HG03521 (cell line): ENCODE measurements around the gene SLMAP.

Experiments used
- ATAC-seq: cut with Tn5 transposase; IDR thresholded peaks from one replicate; pipeline ENCODE4 v1.9.1; 2021; ENCODE audit warnings: mild to moderate bottlenecking, moderate library complexity; ENCODE audit not compliant: unreplicated experiment

Gene SLMAP

DNA sequence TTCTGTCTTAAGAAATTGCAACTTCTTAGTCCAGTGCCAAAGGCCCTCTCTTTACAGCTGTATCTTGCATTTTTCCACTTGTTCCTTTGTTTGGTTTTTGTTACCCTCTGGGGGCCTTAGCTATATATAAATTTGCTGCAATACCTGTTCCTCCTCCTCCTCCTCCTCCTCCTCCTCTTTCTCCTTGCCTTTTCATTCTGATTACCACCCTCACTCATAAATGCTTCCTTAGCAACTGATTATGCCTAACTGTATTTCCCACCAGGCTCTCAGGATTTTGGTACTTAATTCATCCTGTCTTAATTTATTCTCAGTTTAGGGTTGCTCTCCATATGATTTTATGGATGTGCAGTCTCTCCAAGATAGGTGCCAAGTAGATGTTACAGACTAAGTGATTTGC is 65.7 kb downstream of the SLMAP start:
- ATAC-seq = no peak

DNA sequence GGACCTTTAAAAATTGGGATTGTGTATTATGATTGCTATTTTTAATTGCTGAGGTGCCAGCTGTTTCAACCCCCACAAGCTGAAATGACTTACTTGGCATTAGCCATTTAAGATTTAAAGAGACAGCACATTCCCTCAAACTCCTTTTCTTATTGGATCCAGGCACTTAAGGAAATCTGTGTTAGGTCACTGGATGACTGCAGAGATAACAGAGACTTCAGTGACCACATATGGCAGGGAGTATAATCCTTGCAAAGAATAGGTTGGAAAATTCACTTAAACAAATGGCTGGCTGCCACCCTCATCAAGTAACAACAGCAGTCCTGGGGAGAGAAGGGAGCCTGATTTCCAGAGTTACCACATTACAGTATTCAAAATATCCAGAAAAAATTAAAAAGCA is 66.6 kb downstream of the SLMAP start:
- no peak for ATAC-seq

DNA sequence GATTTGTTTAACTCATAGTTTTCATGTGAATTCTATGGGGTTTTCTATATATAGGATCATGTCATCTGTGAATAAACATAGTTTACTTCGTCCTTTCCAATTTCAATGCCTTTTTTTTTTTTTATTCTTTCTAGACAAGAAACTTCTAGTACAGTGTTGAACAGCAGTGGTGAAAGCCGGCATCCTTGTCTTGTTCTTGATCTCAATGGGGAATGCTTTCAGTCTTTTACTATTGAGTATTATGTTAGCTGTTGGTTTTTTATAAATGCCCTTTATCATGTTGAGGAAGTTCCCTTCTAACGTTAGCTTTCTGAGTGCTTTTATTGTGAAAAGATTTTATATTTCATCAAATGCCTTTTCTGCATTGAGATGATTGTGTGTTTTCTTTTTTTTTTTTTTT is 69.0 kb downstream of the SLMAP start:
- no peak for ATAC-seq

DNA sequence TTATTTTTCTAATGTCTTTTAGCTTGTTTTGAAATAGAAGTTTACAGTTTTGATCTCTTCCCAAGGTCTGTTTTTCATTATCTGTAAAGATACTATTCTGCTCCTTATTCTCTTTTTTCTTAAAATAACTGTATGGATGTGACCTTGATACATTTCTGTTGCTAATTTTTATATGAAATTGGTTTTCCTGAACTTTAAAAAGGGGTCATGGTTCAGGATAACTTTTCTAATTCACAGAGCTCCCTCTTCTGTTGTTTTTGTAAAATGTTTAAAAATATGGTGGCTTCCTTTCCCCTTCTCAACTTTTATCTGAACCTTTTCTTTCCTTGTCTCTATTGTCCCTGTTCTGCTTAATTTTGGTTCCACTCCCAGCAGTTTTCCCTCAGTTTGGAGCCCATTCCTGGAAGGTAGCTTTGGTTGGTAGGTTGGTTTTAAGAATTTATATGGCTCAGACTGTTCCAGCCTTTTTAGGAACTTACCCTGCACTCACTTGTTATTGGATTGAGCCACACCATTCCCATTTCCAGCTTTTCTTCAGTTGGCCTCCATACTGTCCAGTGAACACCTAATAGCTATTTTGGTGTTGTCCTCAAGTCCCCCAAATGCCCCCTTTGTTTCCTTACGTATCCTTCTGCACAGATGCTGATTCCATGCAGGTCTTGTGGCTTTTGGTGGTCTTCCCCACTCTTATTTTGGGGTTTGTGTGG is 70.3 kb downstream of the SLMAP start:
- ATAC-seq = no peak

DNA sequence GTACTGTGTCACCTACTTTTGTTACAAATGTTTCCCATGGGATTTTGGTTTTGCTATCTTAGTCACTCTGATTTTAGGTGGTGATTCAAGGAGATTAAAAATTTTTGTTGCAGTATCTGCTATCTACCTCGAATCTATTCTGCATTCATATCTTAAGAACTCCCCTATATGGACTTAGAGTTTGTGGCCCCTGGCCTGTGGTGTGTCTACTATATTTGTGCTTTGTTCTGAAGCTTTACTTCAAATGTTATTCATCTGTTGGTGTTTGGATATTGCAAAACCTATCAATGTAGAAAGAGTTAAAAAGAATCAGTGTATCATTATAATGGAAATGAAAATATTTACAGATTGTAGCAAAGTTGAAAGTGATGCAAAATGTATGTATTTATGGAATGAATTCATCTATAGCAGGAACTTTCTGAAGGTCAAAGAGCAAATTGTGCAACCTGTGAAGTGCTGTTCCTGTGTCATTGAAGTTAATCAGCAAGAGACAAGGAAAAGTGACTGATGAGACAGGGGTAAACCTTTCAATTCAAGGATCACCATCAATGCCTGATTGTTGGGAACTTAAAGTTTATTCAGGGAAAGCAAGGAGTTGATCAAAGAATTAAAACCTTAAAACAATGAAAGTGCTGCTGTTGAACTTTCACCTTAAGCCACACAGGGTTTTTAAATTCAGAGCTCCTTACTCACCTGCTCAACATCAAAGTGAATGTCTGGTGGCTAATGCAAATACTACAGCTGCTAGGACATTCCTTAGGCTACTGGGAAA is 71.0 kb downstream of the SLMAP start:
- no peak for ATAC-seq

DNA sequence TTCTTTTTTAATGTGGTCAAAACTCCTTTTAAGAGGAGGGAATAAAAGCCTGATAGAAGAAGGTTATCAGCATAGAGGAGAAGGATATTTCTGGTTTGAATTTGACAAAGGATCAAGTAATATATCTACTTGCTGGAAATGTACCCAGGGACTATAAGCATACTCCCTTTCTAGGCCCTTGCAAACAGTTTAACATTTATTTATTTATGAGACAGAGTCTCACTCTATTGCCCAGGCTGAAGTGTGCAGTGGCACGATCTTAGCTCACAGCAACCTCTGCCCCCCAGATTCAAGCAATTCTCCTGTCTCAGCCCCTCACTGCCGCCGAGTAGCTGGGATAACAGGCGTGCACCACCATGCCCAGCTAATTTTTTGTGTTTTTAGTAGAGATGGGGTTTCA is 71.6 kb downstream of the SLMAP start:
- ATAC-seq = no peak

DNA sequence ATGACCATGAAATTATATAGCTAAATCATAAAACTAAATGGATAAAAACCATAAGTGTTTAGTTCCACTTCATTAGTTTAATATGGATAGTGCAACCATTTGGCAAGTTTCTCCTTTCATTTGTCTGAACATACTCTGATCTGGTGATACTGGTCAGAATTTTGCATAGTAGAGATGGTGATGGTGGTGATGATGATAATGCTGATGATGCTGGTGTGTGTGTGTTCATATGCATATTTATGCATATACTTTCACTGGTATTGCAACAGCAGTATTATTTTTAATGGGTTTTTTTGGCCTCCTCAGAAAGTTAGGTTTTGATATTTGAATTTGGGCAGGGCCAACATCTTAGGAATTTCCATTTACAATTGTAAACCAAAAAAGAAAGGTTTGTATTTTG is 76.4 kb downstream of the SLMAP start:
- ATAC-seq = no peak

DNA sequence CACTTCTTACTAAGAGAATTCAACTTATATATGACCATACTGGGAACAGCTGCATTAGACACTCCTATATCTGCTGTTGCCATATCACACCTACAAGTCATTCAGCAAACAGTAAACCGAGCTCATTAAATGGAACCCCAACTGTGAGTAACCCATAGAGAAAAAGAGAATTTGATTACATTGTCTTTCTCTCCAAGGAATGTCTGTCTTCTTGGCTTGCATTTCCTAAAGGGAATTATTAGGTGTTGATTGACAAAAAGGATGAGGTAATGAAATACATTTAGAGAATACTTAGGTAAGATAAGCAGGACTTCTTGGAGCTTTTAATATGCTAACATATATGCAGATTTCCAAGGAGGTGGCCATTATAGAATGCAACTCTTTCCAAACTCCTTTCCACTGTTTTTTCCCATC is 76.8 kb downstream of the SLMAP start:
- no peak for ATAC-seq

DNA sequence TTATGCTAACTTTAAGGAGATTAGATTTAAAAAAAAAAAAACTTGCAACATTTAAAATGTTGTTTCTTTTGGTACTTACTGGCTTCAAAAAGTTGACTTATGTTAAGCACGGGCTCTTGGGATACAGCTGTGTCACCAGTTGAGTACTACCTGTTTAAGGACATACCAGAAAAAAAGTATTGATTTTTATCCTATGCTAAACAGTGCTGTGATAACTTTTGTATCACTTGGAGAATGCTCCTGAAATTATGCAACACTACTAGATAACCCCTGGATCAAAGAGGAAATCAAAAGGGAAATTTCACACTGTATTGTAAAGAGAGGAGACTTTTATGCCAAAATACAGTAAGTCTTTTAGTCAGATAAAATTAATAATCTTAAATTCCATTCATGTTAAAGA is 77.7 kb downstream of the SLMAP start:
- ATAC-seq = no peak

DNA sequence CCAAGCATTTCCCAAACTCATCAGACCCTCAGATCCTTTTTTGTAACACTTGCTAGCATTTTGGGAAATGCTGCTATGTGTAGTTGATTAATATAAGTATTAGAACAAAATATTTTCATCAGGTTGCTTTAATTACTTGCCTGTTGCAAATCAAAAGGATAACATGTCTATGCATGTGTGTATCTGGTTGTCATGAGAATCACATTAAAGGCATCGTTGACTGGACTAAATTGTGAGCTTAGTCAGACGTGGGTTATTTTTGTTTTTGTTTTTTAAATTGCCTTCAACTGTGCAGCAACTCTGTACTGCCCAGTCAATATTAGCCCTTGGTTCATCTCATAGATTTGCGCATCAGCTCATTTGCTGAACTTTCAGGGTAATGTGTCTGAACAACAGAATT is 81.6 kb downstream of the SLMAP start:
- ATAC-seq = no peak

DNA sequence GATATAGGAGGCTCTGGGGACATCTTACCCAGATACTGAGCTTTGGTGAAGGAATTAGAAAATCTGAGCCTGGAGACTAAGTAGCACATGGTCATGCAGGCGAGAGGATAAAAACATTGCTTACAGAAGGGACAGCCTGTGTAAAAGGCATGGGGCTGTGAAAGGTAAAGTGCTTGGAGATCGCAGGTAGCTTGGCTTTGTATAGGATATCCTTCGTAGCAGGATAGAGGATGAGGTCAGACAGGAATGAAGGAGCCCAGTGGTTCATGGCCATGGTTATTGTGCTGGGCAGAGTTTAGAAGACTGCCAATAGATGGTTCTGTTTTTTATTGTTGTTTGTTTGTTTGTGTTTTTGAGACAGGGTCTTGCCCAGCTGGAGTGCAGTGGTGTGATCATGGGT is 82.5 kb downstream of the SLMAP start:
- no peak for ATAC-seq

DNA sequence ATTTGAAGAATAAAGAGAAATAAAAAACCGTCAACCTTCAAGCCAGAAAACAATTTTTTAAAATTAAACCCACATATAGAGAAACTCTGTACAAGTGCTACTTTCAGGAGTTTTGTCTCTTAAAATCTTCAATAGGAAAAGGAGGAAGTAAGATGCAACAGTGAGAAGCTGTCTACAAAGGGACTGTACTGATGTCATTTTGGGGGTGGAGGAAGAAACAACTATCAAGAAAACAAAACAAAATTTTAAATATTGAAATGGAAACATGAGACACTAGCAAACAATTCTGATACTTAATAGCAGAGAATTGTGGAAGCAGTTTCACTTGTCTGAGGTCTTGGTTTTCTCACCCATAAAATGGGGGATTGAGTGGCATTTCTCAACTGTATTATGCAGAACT is 84.4 kb downstream of the SLMAP start:
- no peak for ATAC-seq

DNA sequence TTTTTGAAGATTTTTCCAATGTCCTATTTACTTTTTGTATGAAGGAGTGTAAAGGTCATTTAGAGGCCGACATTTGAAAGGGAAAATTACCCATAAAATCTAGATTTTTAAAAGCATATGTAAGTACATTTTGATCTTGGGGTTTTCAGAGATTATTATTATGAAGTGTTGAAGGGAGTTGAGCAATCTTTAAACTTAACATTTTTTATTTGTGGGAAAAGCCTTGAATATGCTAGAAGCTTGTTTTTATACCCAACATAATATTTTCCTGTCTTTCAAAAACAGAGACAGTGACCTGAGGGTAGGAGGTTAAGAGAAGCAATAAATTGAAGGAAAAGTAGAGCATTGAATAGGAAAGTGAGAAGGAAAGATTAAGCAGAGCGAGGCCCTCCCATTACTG is 85.7 kb downstream of the SLMAP start:
- ATAC-seq = no peak

DNA sequence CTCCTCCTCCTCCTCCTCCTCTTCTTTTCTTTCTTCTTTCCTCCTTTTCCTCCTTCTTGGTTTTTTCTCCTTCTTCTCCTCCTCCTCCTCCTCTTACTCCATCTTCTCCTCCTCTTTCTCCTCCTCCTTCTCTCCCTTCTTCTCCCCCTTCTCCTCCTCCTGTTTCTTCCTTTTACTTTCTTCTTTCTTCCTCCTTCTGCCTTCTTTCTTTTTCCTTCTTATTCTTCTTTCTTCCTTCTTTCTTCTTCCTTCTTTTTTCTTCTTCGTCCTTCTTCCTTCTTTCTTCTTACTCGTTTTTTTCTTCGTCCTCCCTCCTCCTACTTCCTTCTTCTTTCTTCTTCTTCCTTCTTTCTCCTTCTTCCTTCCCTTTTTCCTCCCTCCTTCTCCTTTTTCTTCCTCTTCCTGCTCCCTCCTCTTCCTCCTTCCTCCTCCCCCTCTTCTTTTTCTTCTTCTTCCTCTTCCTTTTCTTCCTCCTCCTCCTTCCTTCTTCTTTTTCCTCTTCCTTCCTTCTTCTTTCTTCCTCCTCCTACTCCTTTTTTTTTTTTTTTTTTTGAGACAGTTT is 92.1 kb downstream of the SLMAP start:
- ATAC-seq = no peak

DNA sequence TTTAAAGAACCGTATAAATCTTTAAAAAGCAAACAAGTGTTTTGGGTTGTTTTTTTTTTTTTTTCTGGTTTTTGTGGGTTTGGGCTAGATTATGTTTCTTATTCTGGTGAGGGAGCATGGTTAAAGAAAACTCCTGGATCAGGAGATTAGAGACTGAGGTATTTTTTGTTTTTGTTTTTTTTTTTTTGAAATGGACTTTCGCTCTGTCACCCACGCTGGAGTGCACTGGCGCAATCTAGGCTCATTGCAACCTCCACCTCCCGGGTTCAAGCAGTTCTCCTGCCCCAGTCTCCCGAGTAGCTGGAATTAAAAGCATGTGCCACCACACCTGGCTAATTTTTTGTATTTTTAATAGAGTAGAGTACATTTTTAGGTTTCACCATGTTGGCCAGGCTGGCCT is 95.2 kb downstream of the SLMAP start:
- ATAC-seq = no peak

DNA sequence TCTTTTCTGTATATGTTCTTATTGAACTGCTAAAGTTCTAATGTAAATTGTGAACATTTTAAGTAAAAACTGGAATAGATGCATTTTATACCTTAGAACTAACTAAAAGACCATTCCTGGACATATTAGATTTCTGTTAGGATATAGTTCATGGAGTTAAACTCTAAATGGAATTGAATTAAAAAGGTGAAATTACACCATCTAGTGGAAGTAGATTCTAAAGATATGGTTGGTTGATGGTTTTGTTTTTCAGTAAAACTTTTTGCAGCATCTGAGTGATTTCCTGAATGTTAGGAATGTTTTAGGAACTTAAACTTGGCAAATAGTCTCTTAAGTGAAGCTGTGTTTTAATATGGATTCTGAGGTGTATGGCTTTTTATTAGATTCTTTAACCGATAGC is 96.8 kb downstream of the SLMAP start:
- no peak for ATAC-seq

DNA sequence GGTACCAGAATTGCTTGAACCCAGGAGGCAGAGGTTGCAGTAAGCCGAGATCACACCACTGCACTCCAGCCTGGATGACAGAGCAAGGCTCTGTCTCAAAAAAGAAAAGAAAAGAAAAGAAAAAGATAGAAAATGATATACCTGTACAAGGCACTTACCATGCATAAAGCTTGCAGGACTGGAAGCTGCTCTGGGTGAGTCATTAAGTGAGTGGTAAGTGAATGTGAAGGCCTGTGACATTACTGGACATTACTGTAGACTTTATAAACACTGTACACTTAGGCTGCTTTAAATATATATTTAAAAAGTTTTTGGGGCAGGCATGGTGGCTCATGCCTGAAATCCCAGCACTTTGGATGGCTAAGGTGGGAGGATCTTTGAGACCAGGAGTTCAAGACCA is 99.2 kb downstream of the SLMAP start:
- no peak for ATAC-seq

DNA sequence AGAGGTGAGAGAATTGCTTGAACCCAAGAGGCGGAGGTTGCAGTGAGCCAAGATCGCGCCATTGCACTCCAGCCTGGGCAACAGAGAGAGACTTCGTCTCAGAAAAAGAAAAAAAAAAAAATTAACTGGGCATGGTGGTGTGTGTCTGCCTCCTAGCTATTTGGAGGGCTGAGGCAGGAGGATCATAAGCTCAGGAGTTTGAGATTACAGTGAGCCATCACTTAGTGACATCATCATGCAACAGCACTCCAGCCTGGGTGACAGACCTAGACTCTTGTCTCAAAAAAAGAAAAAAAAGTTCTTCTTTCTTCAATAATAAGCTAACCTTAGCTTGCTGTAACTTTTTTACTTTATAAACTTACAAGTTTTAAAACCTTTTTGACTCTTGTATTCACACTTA is 99.8 kb downstream of the SLMAP start:
- ATAC-seq = no peak

DNA sequence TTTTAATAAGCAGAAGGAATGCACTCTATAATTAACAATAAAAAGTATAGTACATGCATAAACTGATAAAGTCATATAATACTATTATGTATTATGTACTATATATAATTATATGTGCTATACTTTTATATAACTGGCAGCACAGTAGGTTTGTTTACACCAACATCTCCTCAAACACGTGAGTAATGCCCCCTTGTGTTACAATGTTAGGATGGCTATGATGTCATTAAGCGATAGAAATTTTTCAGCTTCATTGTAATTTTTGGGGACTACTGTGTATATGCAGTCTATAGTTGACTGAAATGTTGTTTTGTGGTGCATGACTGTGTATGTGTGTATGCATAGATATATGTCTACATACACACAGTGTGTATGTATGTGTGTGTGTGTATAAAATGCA is 100.6 kb downstream of the SLMAP start:
- no peak for ATAC-seq

DNA sequence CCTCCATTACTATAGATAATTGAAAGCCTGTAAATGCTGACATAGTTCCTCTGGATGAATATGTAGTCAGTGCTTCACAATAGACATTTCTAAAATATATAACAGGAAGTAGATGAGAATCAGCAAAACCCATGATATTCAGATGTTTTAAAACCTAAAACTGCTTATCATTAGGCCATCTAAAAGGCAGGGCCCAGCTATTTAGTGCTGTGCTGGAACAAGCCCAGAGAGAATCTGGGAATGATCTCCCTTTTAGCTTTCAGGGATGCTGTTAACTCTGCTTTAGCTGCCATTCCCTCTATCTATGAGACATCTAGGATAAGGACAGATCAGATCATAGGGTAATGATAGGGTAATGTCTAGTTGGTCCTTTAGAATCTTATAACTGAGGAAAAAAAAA is 106.8 kb downstream of the SLMAP start:
- no peak for ATAC-seq

DNA sequence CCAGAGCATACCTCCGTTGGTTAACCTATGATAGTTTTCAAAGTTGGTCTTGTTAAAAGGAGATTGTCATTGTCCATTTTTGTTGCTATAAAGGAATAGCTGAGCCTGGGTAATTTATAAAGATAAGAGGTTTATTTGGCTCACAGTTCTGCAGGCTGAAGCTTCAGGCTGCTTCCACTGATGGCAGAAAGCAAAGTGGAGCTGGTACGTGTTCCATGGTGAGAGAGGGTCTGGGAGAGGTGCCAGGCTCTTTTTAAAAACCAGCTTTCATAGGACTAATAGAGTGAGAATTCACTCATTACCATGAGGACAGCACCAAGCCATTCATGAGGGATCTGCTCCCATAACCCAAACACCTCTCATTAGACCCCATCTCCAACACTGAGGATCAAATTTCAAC is 107.3 kb downstream of the SLMAP start:
- no peak for ATAC-seq

DNA sequence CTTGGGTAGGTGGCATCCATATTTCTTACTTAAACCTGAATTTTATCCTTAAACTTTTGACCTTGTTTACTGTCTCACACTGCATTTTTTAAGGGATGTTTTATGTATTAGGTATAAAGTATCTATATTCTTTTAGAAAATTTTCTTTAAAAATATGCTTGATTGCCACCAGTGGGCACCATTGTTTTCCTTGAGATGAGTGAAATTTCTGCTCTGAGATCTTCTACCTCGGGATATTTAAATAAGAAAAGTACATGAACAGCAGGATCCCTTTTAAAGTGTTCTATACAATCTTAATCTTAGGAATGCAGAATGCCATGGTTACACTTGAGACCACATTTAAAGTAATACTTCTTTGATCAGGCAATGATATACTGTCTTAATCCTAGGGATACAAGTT is 108.7 kb downstream of the SLMAP start:
- no peak for ATAC-seq
